Measurements from ENCODE around the gene SLC2A9.

The SLC2A9 gene

GRCh38 chr4:9962611-9963314 is 58.5 kb downstream of the SLC2A9 start:
- no peak for DNase-seq (ENCODE audit: low read depth in 2 of 2)

- no peak for DNase-seq (ENCODE audit: low read depth in 2 of 2)
Measured at GRCh38 chr4:9954468-9954867, 66.8 kb downstream of the SLC2A9 start.

DNA sequence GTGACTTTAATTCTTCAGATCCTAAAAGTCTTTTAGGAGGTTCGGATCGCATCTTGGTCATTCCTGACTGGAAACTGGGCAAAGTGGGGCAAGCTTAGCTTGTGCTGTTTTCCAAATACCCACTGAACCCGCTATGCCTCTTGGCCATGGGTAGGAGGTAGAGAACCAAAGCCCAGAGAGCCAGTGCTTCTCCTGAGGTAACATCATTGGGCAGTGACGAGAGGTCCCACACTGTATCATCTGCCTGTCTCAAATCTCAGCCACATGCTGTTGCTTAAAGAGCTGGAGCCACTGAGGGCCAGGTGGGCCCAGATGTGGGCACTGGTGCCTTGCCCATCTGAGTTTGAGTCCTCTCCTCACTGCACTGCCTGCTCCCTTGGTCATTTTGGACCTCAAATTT is 68.2 kb downstream of the SLC2A9 start:
- DNase-seq (ENCODE audit: low read depth in 2 of 2): no peak

- DNase-seq (ENCODE audit: low read depth in 2 of 2): no peak
Measured at GRCh38 chr4:9952415-9952950, 68.8 kb downstream of the SLC2A9 start.

GRCh38 chr4:9949573-9949972 is 71.7 kb downstream of the SLC2A9 start:
- DNase-seq (ENCODE audit: low read depth in 2 of 2): no peak

DNA sequence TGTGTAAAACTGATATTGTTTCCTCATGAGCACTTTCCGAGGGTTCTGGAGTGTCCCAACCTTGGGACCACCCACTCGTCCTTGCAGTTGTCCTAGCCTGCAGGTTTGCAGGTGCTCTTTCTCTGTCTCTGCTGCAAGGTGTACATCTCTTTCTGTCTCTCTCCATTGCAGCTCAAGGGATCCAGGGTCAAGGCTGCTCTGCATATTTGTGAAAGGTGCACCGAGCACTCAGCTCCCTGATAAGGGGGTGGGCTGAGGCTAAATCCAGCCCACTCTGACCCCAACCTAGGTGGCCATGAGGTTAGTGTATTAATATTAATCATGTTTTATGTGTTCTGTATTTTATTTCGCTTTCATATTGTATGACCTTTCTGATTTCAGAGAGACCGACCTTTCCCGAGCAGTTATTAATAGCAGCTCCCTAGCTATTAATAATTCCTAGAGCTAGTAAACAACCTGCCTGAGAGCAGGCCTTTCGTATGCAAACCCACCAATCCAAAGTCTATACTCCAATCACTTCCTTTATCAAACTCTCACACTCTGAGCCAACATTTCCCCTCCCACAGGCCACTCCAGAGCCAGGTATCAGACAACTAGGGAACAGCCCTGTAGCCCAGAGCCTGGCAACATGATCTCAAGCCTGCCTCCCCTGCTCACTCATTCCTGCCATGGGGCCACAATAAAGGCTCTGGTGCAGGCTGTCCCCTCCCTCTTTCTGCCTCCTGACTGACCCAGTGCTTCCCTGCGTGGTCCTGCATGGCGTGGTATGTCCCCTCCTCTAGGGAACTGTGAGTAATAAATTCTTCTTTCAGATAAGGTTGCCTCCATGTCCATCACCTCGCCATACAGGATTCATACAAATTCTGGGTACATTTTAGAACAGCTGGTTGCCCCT is 73.9 kb downstream of the SLC2A9 start:
- DNase-seq (ENCODE audit: low read depth in 2 of 2): no peak

DNA sequence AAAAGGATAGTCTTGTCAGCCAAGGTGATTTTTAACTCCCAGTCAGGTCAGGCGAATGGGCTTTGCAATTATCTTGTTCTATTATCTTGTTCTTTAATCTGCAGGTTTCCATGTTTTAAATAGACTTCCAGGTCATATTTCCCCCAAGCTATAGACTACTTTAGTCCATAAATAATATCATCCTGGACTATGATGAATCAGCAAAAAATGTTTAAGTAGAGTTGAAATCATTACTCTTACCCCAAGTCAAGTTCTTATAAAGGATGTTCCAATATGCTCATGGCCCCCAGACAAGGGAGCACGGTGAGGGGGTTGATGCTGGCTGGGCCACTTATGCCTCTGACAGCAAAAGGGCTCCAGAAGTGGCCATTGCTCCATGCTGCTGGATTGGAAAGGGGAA is 75.1 kb downstream of the SLC2A9 start:
- no peak for DNase-seq (ENCODE audit: low read depth in 2 of 2)

DNA sequence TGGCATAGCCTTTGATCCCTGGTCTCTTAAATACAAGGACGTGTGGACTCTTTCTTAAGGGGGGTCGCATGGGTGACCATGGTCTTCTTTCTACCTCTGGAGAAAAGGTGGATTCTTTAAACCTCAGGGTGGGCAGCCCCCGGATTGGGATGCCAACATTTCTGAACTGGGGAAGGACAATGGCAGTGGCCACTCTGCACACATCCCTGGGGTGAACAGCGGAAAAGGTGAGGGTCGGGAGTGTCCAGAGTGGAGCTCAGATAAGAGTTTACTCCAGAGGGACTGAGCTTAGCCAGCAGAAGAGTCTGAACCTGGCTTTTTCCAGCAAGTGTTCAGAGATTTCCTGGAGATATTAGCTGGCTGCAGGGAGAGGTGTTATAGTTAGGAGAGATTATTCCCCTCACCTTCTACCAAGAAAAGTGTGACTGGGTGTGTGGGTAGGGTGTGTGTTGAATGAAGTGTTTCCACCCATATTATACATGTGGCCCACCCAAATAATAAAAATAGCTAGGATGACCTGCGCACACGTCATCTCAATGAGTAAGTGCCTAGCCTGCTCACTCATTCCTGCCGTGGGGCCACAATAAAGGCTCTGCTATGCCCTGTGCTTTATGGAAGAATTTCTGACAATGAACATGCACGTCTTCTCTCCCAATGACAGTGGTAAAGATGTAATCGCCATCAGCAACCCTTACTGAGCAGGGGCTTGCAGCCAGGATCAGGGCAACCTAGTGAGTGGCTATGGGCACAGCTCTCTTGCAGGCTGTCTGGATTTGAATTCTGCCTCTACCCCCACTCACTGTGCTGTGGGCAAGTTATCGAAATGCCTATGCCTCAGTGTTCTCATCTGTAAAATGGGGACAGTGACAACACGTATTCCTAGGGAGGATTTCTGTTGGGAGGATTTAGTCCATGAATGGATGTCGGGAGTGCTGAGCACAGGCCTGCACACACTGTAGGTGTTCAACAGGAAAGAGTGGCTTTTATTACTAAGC is 76.6 kb downstream of the SLC2A9 start:
- no peak for DNase-seq (ENCODE audit: low read depth in 2 of 2)

DNA sequence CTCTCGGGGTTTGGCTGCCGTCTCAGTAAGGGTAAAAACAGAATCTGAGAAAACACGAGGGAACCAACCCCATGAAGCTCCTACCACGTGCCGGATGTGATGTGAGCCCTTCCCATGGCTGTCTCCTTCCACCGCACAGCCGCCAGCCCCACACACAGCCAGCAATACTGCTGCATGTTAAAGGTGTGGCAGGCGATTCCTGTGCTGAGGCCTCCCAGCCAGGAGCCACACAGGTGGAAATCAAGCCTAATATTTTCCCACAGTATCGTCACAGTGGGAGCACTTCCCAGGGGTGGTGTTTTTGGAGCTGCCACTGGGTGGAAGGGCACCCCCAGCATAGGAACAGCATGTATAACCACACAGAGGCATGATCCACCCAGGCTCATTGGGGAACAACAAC is 77.5 kb downstream of the SLC2A9 start:
- no peak for DNase-seq (ENCODE audit: low read depth in 2 of 2)

DNA sequence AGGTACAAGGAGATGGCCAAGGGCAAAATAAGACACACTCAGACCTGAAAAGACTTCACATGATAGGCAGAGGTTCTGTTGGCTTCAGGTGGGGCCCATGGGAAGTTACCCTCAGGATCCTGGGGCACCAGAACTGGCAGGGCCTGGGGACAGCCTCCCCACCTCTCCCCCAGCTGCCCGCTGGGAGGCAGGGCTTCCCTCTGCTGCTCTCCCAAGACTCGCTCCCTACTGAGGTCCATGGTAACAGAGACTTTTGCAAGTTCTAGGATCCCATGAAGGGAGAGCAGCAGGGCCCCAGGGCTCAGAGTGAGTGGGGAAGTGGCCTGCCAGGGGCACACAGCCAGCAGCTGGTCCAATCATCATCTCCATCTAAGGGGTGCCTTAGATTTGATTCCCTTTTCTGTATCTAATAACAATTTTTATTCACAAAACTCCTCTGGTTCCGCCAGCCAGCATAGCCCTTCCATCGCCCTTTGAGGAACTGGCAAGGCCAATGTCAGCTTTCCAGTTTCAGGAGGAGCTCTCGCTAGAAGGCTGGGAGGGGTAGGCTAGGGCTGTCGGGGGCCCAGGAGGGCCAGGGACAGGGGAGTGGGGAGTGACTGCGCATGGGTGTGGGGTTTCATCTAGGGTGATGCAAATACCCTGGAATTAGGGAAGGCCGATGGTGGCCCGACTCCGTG is 78.2 kb downstream of the SLC2A9 start:
- DNase-seq (ENCODE audit: low read depth in 2 of 2): no peak

DNA sequence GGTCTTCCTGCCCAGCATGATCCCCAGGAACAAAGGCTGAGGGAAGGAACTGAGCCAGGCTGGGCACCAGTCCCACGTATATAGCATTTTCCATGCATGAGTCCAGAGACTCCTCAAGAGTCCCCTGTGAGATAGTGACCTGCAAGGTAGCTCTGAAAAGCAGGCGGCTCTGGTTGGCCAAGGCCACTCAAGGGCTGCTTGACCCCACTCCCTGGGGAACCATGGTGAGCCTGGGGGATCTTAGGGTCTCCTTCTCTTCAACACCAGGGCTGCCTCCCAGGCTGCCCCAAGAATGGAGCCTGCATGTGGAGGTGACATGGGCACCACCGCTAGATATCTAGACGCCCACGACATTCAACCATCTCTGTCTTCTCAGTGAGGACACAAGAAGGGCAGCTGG is 79.2 kb downstream of the SLC2A9 start:
- no peak for DNase-seq (ENCODE audit: low read depth in 2 of 2)

GRCh38 chr4:9940041-9940440 is 81.3 kb downstream of the SLC2A9 start:
- no peak for DNase-seq (ENCODE audit: low read depth in 2 of 2)

DNA sequence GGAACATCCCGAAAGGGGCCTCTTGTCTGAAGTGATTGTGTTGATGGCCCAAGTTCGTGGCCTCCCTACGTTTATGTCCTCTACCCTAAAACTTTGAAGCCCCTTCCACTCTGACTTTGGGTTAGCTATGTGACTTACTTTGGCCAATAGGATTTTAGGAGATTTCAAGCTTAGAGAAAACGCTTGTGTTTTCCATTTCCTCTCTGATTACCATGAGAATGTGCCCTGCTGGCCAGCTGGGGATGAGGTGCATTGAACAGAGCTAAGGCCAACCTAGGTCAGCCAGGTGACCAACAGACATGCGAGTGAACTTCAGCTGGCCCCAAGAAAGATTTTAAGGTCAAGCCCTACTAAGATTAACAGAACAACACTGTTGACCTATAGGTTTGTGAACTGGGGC is 82.4 kb downstream of the SLC2A9 start:
- DNase-seq (ENCODE audit: low read depth in 2 of 2): no peak

DNA sequence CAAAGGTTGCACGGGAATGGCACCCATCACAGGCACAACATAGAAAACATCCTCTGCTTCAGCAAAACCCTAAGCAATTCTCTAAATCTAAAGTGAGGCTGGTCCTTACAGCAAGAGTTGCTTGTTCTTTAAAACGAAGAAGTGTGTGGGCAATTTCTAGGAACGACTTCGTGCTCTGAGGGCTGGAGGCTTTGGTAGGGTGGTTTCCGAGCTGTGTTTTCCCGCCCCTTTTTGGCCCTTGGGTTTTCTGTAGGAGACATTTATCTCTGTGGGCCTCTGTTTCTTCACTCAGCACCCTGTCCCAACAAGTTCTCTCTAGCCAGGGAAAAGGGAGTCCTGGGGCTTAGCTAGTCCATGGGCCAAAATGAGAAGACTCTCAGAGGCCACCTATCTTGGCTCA is 84.2 kb downstream of the SLC2A9 start:
- no peak for DNase-seq (ENCODE audit: low read depth in 2 of 2)

GRCh38 chr4:9936129-9936644 is 85.1 kb downstream of the SLC2A9 start:
- no peak for DNase-seq (ENCODE audit: low read depth in 2 of 2)

- no peak for DNase-seq (ENCODE audit: low read depth in 2 of 2)
Measured at GRCh38 chr4:9933956-9934355, 87.3 kb downstream of the SLC2A9 start.

DNA sequence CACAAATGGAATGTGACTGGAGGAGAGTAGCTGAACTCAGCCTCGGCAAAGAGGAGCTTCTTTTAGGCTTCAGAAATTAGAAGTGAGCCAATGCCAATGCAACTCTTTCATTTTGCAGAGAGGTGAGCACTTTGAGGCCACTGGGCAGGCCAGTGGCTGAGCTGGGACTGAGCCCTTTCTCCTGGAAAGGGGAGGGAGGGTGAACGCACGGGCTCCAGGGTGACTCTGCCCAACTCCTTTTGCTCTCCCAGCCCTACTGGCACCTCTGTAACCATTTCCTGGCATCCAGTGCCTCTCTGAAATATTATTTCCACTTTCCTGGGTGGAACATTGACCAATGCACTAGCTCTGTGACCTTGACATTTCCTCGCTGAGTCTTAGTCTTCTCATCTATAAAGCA is 88.1 kb downstream of the SLC2A9 start:
- no peak for DNase-seq (ENCODE audit: low read depth in 2 of 2)

DNA sequence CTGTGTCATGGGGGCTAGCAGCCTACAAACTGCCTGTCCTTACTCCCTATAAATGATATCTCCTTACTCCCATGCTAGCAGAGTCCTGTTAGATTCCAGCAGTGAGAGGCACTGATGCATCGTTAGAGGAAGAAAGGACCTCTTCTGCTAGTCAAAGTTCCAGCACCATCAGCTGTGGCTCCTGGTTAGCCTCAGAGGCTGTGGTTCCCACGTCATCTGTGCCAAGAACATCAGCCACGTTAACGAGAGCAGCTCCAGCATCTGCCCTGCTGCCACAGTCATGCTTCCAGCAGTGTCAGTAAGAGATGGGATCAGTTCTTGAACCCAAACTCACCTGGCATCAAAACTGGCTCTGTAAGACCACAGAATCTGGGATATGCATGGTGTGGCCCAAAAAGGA is 88.5 kb downstream of the SLC2A9 start:
- no peak for DNase-seq (ENCODE audit: low read depth in 2 of 2)

DNA sequence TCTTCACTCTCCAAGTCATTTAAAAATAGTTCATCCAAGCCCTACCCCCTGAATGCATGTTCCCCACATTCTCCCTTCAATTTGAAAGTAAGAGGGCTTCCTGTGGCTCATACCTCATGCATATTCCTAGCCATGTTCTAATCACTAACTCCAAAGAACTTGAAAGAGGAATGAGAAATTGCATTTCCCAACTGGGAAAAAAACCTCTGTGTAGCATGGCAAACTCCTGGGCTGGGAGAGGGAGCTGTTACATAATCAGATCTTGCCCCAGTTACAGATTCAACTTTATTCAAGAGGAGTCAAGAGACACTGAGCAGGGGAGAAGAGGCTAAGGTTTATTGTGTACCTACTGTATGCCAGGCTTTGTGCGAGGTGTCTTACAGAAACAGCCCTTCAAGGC is 90.2 kb downstream of the SLC2A9 start:
- no peak for DNase-seq (ENCODE audit: low read depth in 2 of 2)

GRCh38 chr4:9929111-9929510 is 92.2 kb downstream of the SLC2A9 start:
- DNase-seq (ENCODE audit: low read depth in 2 of 2): no peak

All from stimulated activated CD4-positive, alpha-beta T cell treated with anti-CD3 and anti-CD28 coated beads, Interleukin-1b, Interleukin-23, amount 100 ng/mL, for 4 hours (primary cell).